GM18508 (cell line): ENCODE measurements around the gene TMCC1.
"Not testable (repeated sequence)": the region's sequence is repeated elsewhere in the genome, so short reads cannot be mapped to it uniquely, and the experiment has no call there.

Source experiments
- ATAC-seq: cut with Tn5 transposase; IDR thresholded peaks from one replicate; pipeline ENCODE4 v1.9.1; 2021; ENCODE audit warnings: moderate number of reproducible peaks; ENCODE audit not compliant: insufficient read depth, unreplicated experiment

TMCC1 gene

DNA sequence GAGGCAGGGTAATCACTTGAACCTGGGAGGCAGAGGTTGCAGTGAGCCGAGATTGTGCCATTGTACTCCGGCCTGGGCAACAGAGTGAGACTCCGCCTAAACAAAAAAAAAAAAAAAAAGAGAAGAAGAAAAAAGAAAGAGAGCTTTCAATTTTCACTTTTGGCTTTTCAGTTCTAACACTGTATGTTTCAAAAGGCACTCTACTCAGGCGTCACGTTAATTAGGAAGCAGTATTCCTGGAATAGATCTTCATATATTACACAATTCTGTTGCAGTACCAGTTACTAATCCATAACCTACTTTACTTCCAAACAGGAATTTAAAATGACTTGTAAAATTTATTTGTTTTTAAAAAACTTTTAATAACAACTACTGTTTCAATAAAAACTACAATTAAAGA, 155.3 kb downstream of the TMCC1 start:
- ATAC-seq = no peak

DNA sequence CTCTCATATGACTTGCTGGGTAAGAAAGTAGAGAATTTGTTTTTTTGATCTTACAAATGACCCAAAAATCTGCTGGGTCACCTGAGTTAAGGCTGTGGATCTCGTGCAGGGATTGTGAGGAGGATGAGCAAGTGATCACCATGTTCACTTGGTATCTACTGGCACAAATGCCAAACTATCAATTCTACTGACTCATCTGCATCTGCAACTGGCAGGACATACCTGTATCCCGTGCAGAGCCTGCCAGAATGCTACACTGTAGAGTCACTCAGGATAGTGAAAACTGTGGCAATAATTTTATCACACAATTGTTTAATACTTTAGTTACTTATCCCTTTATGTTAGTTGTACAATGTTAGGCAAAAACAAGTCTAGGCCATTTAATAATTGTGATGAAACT, 157.4 kb downstream of the TMCC1 start:
- no peak for ATAC-seq

DNA sequence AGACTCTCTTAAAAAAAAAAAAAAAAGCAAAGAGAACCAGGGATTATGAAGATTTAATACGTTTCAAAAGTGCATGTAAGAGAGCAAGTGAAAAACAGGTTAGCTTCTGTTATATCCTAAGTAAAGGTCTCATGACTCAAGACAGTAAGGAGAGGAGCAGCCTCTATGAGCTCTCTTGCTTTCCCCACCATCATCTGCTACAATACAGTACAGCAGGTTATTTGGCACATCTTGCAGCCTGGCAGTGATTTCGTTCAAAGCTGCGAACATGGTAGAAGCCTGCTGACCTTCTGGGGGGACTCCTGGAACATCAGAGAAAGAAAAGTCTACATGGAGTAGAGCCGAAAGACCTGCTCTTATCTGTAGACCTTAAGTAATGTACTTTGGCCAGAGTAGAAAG, 157.9 kb downstream of the TMCC1 start:
- no peak for ATAC-seq

DNA sequence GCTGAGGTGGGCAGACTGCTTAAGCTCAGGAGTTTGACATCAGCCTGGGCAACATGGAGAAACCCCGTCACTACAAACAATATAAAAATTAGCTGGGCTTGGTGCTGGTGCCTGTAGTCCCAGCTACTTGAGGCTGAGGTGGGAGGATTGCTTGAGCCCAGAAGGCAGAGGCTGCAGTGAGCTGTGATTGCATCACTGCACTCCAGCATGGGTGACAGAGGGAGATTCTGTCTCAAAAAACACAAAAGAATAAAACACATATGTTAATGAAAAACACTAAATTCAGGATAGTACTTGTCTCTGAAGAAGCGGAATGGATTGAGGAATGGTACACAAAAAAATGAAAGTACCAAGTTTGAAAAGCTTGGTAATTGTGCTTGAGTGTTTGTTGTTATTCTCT, 159.1 kb downstream of the TMCC1 start:
- no peak for ATAC-seq

DNA sequence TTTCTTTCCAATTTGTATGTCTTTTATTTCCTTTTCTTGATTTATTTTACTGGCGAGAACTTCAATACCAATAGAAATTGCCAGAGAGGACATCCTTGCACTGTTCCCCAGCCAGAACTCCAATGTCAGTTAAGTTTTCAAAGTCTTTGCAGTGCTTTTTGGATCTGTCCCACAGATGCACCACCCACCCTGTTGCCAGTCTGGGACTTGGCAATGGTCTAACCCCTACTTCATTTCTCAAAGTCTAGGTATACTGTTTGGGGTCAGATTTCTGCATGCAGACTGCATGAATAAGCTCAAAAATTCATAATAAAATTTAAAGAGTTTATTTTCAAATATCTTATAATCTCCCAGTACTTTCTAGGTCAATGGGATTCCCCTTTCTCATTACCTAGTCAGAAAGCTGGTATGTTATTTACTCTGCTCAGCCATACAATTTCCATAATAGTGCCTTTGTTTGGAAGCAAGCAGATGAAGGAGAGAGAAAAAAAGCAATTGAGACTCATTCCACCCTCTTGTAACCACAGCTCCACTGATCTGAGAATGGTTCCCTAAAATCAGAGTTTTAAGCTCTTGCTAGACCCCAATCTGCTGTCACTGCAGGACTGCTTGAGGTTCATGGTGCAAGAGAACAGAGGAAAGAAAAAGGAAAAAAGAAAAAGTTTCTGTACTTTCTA, 161.2 kb downstream of the TMCC1 start:
- no peak for ATAC-seq

DNA sequence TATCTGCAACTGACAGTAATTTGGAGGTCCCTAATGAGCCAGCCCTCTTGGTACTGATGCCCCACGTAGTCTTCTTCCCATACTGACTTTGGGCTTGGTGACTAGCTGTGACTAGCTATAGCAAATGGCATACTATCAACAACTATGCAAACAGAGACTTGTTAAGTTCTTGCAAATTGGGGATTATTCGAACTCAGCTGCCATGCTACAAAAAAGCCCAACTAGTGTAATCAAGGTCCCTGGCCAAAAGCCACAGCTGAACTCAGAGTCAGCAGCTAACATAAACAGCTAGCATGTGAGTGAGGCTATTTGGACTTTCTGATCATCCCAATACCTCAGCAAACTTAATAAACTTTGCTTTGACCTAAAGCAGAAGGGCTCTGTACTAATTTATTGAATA, 165.8 kb downstream of the TMCC1 start:
- ATAC-seq = no peak

DNA sequence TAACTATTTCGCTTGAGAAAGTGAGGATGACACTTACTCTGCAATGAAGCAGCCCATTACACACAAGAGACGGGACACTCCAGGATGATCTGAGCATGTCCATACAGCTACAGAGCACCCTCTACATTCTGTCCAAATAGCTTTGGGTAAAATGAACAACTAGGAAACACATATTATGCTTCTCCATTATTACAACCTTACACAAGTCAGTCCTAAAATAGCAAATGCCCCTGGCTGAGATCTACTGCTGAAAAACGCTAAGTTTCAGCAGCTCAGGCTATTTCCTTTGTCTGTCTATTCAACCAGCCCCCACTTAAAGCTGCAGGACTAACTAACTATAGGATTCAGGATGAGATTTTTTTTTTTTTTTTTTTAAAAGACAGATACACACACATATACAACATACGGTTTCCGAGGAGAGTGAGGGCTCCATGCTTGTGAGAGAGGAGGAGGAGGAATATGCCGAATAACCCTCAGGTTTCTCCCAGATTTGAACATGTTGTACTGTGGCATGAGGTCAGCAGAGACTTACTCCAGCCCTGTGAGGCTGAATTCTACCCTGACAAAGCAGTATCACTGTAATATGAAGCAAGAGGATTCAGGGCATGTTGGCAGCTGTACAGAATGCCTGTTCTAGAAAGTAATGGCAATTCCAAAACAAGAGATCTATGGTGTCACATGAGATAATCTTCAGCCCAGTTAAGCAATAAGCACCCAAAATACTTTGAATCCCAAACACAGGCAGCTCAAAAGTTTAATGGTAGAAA, 169.8 kb downstream of the TMCC1 start:
- ATAC-seq = no peak

DNA sequence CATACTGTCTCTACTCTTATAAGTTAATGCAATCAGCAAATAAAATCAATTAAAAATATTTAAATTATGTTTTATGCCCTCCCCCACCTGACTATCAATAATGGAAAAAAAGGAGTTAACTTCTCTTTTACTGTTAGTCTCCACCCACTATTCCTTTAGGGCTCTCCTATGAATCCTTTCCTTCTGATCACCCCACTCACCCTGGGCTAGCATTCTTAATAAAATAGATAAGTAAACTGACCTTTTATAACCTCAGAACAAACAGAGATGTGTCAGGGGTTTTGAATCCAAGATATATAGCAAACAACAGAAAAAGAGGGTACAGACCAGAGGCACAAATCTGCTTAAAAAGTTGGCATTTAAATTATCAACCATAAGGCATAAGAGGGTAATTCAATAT, 171.0 kb downstream of the TMCC1 start:
- no peak for ATAC-seq

DNA sequence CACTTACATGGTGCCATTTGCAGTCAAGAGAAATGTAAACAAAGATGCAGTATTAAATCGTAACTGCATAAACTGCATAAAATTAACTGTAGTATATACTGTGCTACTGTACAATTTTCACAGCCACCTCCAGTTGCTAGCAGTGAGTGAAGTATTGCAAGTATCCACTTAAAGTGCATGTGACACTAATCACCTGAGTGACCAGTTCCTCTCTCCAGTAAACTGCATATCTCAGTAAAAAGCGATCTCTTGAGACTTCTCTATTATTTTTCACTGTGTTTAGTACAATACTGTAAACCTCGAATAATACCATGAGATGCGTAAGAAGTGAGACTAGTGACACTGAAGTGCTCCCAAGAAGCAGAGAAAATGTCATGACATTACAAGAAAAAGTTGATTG, 175.3 kb downstream of the TMCC1 start:
- no peak for ATAC-seq

DNA sequence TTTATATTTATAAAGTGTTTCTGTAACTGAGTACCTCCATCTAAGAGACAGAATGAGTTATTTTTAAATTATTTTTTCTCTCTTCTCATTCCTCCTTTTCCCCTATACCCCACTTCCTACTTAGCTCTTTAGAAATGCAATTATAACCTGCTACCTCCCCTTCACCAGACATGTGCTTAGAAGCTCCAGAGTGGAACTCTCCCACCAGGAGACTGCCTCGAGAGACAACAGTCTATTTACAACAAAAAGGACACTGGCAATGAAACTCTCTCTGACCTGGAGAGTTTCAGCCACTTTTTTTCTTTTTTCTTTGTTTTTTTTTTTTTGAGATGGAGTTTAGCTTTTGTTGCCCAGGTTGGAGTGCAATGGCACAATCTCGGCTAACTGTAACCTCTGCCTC, 177.7 kb downstream of the TMCC1 start:
- no peak for ATAC-seq

DNA sequence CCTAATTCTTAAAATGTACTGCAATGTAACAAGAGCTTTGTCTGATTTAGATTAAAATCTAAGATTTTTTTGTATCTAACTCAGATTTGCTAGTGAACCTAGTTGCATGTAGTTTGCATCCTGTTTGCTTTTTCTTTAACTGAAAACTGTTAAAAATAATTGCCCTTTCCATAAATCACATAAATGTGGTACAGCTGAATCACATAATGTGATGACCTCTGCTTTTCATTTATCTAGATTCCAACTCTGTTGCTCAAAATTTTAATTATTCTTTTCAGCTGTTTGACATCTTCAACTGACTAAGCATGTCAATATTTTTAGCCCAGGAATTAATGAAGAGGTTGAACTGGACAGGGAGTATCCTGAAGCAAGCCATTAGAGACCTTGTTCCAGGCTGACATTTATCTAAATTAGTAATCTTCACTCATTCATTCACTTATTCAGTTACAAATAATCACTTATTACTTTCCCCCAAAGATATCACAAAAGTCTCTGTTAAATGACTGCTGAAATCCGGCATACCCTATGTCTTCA, 185.1 kb downstream of the TMCC1 start:
- ATAC-seq = no peak

DNA sequence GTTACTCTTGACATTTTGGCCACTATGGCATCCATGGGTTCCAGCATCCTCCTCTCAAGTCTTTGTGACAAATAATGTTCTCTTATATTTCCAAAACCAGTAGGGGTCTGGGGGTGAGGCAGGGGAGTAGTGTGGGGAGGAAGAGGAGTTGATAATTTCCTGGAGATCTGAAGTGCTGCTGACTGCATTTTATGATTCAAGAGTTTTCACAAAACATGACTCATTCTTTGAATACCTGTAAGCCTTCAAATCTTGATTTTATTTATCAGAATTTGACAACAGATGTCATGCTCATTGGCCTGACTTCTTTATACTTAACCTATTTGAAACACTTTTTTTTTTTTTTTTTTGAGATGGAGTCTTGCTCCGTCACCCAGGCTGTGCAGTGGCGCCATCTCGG, 188.2 kb downstream of the TMCC1 start:
- ATAC-seq = no peak

DNA sequence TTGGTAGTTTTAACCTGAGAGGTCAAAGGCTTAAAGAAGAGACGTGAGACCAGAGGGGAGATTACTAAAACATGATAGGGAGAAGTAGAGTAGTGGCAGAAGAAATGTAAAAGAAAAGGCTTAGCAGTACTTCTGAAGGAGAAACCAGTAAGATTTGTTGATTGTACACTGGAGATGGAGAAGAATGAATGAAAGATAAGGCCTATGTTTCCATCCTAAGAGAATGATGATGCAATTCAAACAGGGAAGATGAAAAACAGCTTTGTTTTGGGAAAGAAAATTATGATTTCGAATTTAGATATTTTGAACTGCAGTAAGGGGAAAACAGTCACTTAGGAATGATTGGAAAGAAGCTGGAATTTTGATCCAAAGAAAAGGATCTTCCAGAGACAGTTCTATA, 189.6 kb downstream of the TMCC1 start:
- no peak for ATAC-seq

DNA sequence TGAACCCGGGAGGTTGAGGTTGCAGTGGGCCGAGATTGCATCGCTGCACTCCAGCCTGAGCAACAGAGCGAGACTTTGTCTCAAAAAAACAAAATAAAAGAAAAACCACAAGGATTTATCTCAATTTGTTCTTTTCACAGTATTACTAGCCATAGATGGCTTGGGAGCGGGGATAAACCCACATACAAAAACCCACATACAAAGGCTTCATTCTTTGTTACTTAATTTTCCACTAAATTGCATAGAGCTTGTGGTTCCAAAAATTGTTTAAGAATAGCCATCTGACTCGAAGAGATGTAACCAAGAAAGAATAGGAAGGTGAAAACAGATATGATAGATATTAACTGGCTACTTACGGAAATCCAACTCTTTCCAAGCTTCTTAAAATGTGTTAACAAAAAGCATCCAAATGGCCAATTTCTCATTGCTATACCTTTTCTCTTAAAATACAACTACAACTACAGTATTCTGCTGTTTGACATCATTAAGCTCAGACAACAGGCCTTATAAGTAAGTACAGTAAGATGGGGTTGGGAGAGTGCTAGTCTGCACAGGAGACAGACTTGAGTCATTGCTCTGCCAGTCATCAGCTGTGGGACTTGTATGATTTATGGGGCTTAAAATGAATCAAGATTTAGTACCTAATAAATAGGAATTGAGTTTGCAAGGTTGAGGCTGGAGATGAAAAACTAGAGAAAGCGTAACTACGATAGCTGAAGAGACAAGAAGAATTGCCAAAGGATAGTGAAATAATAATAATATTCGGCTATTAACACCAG, 190.4 kb downstream of the TMCC1 start:
- ATAC-seq = no peak

DNA sequence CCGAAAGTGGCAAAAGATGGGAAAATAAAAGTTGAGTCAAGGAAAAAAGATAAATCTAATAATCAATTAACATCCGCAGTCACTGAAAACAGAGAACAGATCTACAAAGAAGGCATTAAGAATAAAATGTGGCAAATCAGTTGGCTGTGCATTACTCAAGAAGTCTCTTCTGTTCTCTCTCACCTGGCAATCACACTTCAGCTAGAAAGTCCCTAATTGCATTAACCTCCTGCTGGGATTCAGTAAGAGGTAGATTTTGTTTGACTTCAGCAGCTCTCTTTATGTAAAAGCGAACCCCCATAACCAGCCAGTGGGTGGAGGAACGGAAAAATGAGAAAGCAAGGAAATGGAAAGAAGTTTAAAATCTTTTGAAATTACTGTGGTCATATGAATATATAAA, 192.3 kb downstream of the TMCC1 start:
- ATAC-seq = no peak

DNA sequence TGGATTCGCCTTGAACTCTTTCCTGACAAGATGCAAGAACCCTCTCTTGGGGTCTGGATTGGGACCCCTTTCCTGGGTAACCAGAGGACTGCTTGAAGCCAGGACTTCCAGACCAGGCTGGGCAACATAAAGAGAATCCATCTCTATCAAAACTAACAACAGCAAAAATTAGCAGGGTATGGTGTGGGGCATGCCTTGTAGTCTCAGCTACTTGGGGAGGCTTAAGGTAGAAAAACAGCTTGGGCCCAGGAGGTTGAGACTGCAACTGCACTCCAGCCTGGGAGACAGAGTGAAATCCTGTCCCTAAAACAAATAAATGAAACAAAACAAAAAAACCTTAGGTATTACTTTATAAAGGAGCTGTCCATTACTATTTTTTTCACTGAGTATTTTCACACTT, 193.9 kb downstream of the TMCC1 start:
- no peak for ATAC-seq

DNA sequence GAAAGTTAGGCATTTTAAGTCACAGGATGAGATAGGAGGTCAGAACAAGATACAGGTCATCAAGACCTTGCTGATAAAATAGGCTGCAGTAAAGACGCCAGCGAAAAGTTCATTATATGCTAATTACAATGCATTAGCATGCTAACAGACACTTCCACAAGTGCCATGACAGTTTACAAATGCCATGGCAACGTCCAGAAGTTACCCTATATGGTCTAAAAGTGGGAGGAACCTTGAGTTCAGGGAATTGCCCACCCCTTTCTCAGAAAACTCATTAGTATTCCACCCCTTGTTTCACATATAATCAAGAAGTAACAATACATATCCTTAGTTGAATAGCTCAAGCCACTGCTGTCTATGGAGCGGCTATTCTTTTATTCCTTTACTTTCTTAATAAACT, 194.3 kb downstream of the TMCC1 start:
- ATAC-seq = no peak

DNA sequence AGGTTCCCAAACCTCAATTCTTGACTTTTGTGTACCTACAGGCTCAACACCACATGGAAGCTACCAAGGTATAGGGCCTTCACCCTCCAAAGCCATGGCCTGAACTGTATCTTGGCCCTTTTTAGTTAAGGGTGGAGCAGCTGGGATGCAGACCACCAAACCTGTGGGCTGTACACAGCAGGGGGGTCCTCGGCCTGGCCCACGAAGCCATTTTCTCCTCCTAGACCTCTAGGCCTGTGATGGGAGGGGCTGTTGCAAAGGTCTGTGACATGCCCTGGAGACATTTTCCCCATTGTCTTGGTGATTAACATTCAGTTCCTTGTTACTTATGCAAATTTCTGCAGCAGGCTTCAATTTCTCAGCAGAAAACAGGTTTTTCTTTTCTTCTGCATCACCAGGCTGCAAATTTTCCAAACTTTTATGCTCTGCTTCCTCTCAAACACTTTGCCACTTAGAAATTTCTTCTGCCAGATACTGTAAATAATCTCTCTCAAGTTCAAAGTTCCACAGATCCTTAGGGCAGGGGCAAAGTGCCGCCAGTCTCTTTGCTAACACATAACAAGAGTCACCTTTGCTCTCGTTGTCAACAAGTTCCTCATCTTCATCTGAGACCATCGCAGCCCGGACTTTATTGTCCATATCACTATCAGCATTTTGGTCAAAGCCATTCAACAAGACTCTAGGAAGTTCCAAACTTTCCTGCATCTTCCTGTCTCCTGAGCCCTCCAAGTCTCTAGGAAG, 196.1 kb downstream of the TMCC1 start:
- no peak for ATAC-seq

DNA sequence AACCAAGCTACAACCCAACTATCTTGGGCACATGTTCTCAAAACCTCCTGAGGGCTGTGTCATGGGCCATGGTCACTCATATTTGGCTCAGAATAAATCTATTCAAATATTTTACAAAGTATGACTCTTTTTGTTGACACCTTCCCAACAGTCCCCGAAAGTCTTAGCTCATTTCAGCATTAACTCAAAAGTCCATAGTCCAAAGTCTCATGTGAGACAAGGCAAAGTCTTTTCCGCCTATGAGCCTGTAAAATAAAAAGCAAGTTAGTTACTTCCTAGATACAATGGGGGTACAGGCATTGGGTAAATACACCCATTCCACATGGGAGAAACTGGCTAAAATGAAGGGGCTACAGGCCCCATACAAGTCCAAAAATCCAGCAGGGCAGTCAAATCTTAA, 197.1 kb downstream of the TMCC1 start:
- not testable (repeated sequence) for ATAC-seq

DNA sequence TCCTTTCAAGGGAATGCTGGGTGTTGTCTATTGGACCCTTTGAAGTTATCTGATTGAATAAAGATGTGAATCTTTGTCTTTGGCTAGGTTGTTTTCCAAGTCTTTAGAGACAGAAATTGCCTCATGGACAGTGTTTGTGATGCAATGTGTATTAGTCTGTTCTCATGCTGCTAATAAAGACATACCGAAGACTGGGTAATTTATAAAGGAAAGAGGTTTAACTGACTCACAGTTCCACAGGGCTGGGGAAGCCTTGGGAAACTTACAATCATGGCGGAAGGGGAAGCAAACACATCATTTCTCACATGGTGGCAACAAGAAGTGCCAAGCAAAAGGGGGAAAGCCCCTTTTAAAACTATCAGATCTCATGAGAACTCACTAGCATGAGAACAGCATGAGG, 198.3 kb downstream of the TMCC1 start:
- no peak for ATAC-seq
